Naive thymus-derived CD4-positive, alpha-beta T cell (primary cell): ENCODE results near the gene TPBGL. TPM values are rescaled to one million over a fixed set of nuclear protein-coding genes. Genes with fewer than 3 reads are reported as not detected.
A peak's percentile ranks its signal among the peaks of the same experiment; 100 is the strongest.

Experiments used
- ATAC-seq: fragments of 150-1000 bp; cut with Tn5 transposase; 2 replicates; pipeline ENCODE4 v1.10.0; 2021; ENCODE audit warnings: mild to moderate bottlenecking, moderate library complexity
- CTCF ChIA-PET: fragments of 350-600 bp; sonication (Branson Sonifier 250); formaldehyde crosslinking; loops from one replicate; lab custom pipeline; 2021; ENCODE audit warnings: antibody characterized with exemption; lab: Charles Lee
- POLR2A ChIA-PET: fragments of 350-600 bp; sonication (Branson Sonifier 250); formaldehyde crosslinking; loops from one replicate; lab custom pipeline; 2021; ENCODE audit warnings: antibody characterized with exemption, inconsistent platforms; lab: Charles Lee
- DNase-seq, 9 donors: peaks; one replicate each; pipeline versions ENCODE4 v3.0.0 to v3.0.0-alpha.2; 2020 to 2022; ENCODE audit warnings: mixed read lengths in 1 of 9
- H3K27ac ChIP-seq: one replicate; pipeline ENCODE4 v1.7.0; 2013; ENCODE audit warnings: mild to moderate bottlenecking, low read depth, low read length, moderate library complexity
- H3K27me3 ChIP-seq, 2 donors: one replicate each; pipeline ENCODE4 v1.7.0; 2013; ENCODE audit warnings: low read length in 2 of 2, mild to moderate bottlenecking in 2 of 2, moderate library complexity in 2 of 2; ENCODE audit not compliant: control insufficient read depth in 2 of 2, insufficient read depth in 2 of 2
- H3K36me3 ChIP-seq, 3 experiments: 1 replicate in 2 of 3; 2 replicates in 1 of 3; pipeline ENCODE4 v1.7.0; 2013; ENCODE audit warnings: low read length in 3 of 3, mild to moderate bottlenecking in 3 of 3, moderate library complexity in 1 of 3; ENCODE audit not compliant: insufficient read depth in 3 of 3, control insufficient read depth in 2 of 3
- H3K4me1 ChIP-seq, 2 donors: one replicate each; pipeline ENCODE4 v1.7.0; 2013; ENCODE audit warnings: low read length in 2 of 2, mild to moderate bottlenecking in 2 of 2, moderate library complexity in 1 of 2; ENCODE audit not compliant: control insufficient read depth in 2 of 2, insufficient read depth in 2 of 2
- H3K4me3 ChIP-seq: 2 replicates; pipeline ENCODE4 v1.7.0; 2013; ENCODE audit warnings: mild to moderate bottlenecking, low read length
- H3K9me3 ChIP-seq, 3 experiments: 1 replicate in 2 of 3; 2 replicates in 1 of 3; pipeline ENCODE4 v1.7.0; 2013; ENCODE audit warnings: low read length in 3 of 3; ENCODE audit not compliant: control insufficient read depth in 2 of 3
- H3K27ac Mint-ChIP-seq, 9 donors: one replicate each; pipeline ENCODE4 v1.8.0; 2020 to 2022; ENCODE audit warnings: mixed read lengths in 9 of 9, mild to moderate bottlenecking in 8 of 9, moderate library complexity in 5 of 9, inconsistent platforms in 2 of 9
- H3K27me3 Mint-ChIP-seq, 5 donors: one replicate each; pipeline ENCODE4 v1.8.0; 2021 to 2022; ENCODE audit warnings: mixed read lengths in 5 of 5, mild to moderate bottlenecking in 1 of 5
- H3K36me3 Mint-ChIP-seq, 5 donors: one replicate each; pipeline ENCODE4 v1.8.0; 2020 to 2022; ENCODE audit warnings: mixed read lengths in 5 of 5, mild to moderate bottlenecking in 3 of 5, inconsistent platforms in 1 of 5
- H3K4me1 Mint-ChIP-seq, 7 donors: one replicate each; pipeline ENCODE4 v1.8.0; 2020 to 2022; ENCODE audit warnings: mixed read lengths in 7 of 7, mild to moderate bottlenecking in 3 of 7, inconsistent platforms in 1 of 7
- H3K4me3 Mint-ChIP-seq, 10 donors: one replicate each; pipeline ENCODE4 v1.8.0; 2020 to 2022; ENCODE audit warnings: mild to moderate bottlenecking in 10 of 10, mixed read lengths in 10 of 10, moderate library complexity in 6 of 10, inconsistent platforms in 2 of 10
- H3K9me3 Mint-ChIP-seq, 11 donors: one replicate each; pipeline ENCODE4 v1.8.0; 2020 to 2022; ENCODE audit warnings: mixed read lengths in 11 of 11, mild to moderate bottlenecking in 4 of 11, inconsistent platforms in 1 of 11, moderate library complexity in 1 of 11
- intact Hi-C, 2 donors: fragments of 100-400 bp; cut with micrococcal nuclease; formaldehyde crosslinking; loops; one replicate each; pipeline ENCODE4 v1.15.1; 2023
- polyA plus RNA-seq, 2 donors: library from polyadenylated mRNA; unstranded; fragments of 300-500 nt; fragmentation: Illumina TruSeq; gene quantifications; one replicate each; pipeline ENCODE4 v1.2.3, GENCODE V29; 2021
- total RNA-seq, 6 experiments: library from RNA in 5 of 6; stranded (reverse) in 5 of 6; gene quantifications; 1 replicate in 5 of 6; 2 replicates in 1 of 6; pipeline ENCODE4 v1.2.3 and lab custom pipeline; 2021 to 2026

Gene TPBGL
- under 1 TPM; 0.15 to 0.58 (median 0.27) TPM for total RNA-seq
- under 1 TPM in 1 of 2 donors, not detected in 1; 0.40 TPM for polyA plus RNA-seq
- not detected for total RNA-seq (lab: John Stamatoyannopoulos, UW)

DNA sequence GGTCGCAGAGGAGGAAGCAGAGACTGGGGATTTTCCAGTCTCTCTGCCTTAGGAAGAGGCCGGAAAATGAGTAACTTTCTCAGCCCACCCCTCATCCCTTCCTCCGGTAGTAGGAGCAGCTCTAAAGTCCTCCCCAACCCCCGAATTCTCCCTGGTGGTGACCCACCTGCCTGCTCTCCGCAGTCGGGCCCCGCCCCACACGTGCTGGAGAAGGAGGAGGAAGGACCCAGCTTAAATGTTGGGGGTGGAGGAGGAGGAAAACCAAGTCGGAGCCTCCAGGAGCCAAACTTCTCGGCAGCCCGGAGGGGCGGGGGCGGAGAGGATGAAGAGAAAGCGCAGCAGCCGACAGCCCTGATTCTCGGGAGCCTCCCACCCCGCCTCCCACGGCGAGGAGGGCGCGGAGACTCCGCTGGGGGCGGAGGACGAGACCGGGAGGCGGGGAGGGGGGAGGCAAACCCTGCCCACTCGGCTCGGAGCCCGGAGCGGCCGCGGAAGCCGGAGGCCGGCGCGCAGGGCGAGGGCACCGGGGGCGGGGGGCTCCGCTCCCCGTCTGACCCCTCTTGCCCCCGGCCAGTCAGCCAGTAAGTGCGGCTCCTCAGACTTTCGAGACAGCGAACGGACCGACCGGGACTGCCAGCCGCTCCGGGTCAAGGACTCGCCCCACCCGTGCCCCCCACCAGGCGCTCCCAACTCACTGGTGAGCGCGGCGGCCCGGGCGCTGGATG is at the start of gene TPBGL:
TSS of gene TPBGL (plus strand) at position 464 of the 725 bp plus-strand sequence. CDS start 276 bp downstream, outside the sequence.
- Mint-ChIP-seq H3K27me3 (peaks cover 13 to 65% (median 27%) of the 10 kb centered on the region in 5 donors), H3K4me1 (peaks cover 0 to 14% (median 10%) of the 10 kb centered on the region in 7 donors), H3K36me3 (no peaks in the 10 kb centered on the region), H3K4me3 (peak within 1 kb of the TSS; percentile 69 to 87 (median 76)), H3K27ac (peak within 1 kb of the TSS in 1 of 9 donors; percentile 19), H3K9me3 (no peaks in the 10 kb centered on the region)
- Histone ChIP-seq H3K36me3 (no peaks in the 10 kb centered on the region), H3K4me3 (peak within 1 kb of the TSS; percentile 54), H3K27ac (no peak within 1 kb of the TSS), H3K4me1 (peaks cover 5 to 15% of the 10 kb centered on the region in 2 donors), H3K9me3 (no peaks in the 10 kb centered on the region), H3K27me3 (peaks cover 3 to 5% of the 10 kb centered on the region in 2 donors)
- CTCF ChIA-PET: interaction anchor here (0.6 to 8.0 kb wide), 10 partner anchors 9 to 311 kb away, joined by 3 to 135 read pairs (median 6); no protein-coding TSS in a partner anchor
- POLR2A ChIA-PET: interaction anchor here (1.3 to 2.6 kb wide), 4 partner anchors 22 to 99 kb away, joined by 3 to 14 read pairs (median 8); no protein-coding TSS in a partner anchor
- peak in 1 of 9 donors; percentile 57 for DNase-seq
- ATAC-seq: no peak
- intact Hi-C loops: loop anchor here (1.0 to 10.0 kb wide), 11 partner anchors 26 to 846 kb away; partner anchors contain the start of genes SPCS2 (in 2 of the 2), XRRA1 (in 2 of the 2), PGM2L1 (in 1 of the 2) and POLD3 (in 1 of the 2)

DNA sequence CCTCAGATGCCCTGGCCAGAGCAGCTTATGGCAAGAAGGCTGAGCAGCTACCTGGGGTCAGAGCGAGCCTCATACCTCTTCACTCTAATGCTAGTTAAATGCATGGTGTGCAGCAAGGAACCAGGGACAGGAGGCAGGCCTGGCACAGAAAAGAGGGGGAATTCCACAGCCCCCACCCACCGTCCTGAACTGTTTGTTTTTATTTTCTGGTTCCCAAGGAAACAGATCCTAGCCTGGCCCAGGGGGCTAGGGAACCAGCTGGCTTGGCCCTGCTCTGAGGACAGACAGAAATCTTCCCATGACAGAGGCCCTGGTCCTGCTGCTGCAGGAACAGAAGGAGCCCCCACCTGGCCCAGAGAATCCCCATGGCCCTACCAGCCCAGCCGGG is 49.2 kb upstream of the TPBGL start:
- ChIA-PET CTCF (interaction anchor here (0.8 kb wide), 1 partner anchor 41 kb away, joined by 3 read pairs; no protein-coding TSS in a partner anchor), POLR2A (no interaction called here)
- H3K4me1 Mint-ChIP-seq: peaks cover 0 to 2% (median 0%) of the 10 kb centered on the region in 7 donors
- Histone ChIP-seq H3K27ac (no peak overlapping the region), H3K4me3 (no peak overlapping the region), H3K36me3 (no peaks in the 10 kb centered on the region), H3K9me3 (no peaks in the 10 kb centered on the region), H3K4me1 (no peaks in the 10 kb centered on the region), H3K27me3 (no peaks in the 10 kb centered on the region)
- no peaks in the 10 kb centered on the region for H3K36me3 Mint-ChIP-seq
- intact Hi-C loops: no loop called here
- no peak for DNase-seq
- H3K4me3 Mint-ChIP-seq: no peak overlapping the region
- ATAC-seq: no peak
- peaks cover 0 to 11% (median 0%) of the 10 kb centered on the region in 5 donors for H3K27me3 Mint-ChIP-seq
- no peak overlapping the region for H3K27ac Mint-ChIP-seq
- H3K9me3 Mint-ChIP-seq: peaks cover 0 to 1% (median 0%) of the 10 kb centered on the region in 11 donors

GRCh38 chr11:75193271-75193670 is 47.3 kb upstream of the TPBGL start:
- Mint-ChIP-seq H3K9me3 (peaks cover 0 to 1% (median 0%) of the 10 kb centered on the region in 11 donors), H3K4me3 (no peak overlapping the region), H3K27me3 (peaks cover 0 to 10% (median 0%) of the 10 kb centered on the region in 5 donors), H3K36me3 (no peaks in the 10 kb centered on the region), H3K4me1 (peaks cover 0 to 2% (median 0%) of the 10 kb centered on the region in 7 donors), H3K27ac (no peak overlapping the region)
- Histone ChIP-seq H3K9me3 (no peaks in the 10 kb centered on the region), H3K4me3 (no peak overlapping the region), H3K4me1 (no peaks in the 10 kb centered on the region), H3K27ac (no peak overlapping the region), H3K27me3 (no peaks in the 10 kb centered on the region), H3K36me3 (no peaks in the 10 kb centered on the region)
- POLR2A ChIA-PET: no interaction called here
- CTCF ChIA-PET: no interaction called here
- ATAC-seq: no peak
- no peak for DNase-seq
- intact Hi-C loops: no loop called here

- Mint-ChIP-seq H3K36me3 (no peaks in the 10 kb centered on the region), H3K9me3 (peaks cover 0 to 1% (median 0%) of the 10 kb centered on the region in 11 donors), H3K27me3 (peaks cover 0 to 10% (median 0%) of the 10 kb centered on the region in 5 donors), H3K4me1 (peaks cover 0 to 1% (median 0%) of the 10 kb centered on the region in 7 donors), H3K4me3 (no peak overlapping the region), H3K27ac (no peak overlapping the region)
- DNase-seq (no peak), ATAC-seq (no peak)
- no peak overlapping the region for H3K27ac ChIP-seq
- no peaks in the 10 kb centered on the region for H3K27me3 ChIP-seq
- no peaks in the 10 kb centered on the region for H3K4me1 ChIP-seq
- no peaks in the 10 kb centered on the region for H3K36me3 ChIP-seq
- intact Hi-C loops: no loop called here
- no peak overlapping the region for H3K4me3 ChIP-seq
- H3K9me3 ChIP-seq: no peaks in the 10 kb centered on the region
- ChIA-PET POLR2A (no interaction called here), CTCF (interaction anchor here (3.5 kb wide), 1 partner anchor 10 kb away, joined by 12 read pairs; no protein-coding TSS in a partner anchor)
These were observed 46.9 kb upstream of the TPBGL start for GRCh38 chr11:75193711-75194110.

DNA sequence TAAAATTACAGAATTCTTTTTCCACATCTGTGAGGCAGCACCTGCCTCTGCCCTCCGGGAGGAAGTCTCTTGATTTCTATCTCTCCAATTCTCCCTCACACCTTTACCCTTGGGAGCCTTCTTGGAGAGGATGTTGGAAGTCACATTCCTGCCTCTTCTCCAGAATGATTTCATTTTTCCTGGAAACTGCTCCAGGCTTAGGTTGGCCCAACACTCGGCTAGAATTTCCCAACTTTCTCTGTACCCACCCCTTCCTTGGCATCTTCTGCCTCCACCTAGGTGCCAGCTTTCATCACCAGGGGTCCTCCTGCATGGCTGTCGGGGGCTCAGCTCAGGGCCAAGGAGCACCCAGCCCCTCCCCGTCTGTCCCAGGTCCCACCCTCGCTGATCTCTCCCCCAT is 46.4 kb upstream of the TPBGL start:
- H3K27ac Mint-ChIP-seq: no peak overlapping the region
- H3K9me3 ChIP-seq: no peaks in the 10 kb centered on the region
- no peak overlapping the region for H3K27ac ChIP-seq
- ChIA-PET CTCF (interaction anchor here (3.5 kb wide), 1 partner anchor 10 kb away, joined by 12 read pairs; no protein-coding TSS in a partner anchor), POLR2A (no interaction called here)
- DNase-seq: no peak
- ATAC-seq: no peak
- no peaks in the 10 kb centered on the region for H3K36me3 Mint-ChIP-seq
- no peaks in the 10 kb centered on the region for H3K27me3 ChIP-seq
- H3K4me1 ChIP-seq: no peaks in the 10 kb centered on the region
- H3K4me3 ChIP-seq: no peak overlapping the region
- no peaks in the 10 kb centered on the region for H3K4me1 Mint-ChIP-seq
- intact Hi-C loops: no loop called here
- H3K9me3 Mint-ChIP-seq: peaks cover 0 to 1% (median 0%) of the 10 kb centered on the region in 11 donors
- H3K27me3 Mint-ChIP-seq: peaks cover 0 to 10% (median 0%) of the 10 kb centered on the region in 5 donors
- no peaks in the 10 kb centered on the region for H3K36me3 ChIP-seq
- H3K4me3 Mint-ChIP-seq: no peak overlapping the region

- no peaks in the 10 kb centered on the region for H3K4me1 Mint-ChIP-seq
- peaks cover 0 to 1% (median 0%) of the 10 kb centered on the region in 11 donors for H3K9me3 Mint-ChIP-seq
- intact Hi-C loops: no loop called here
- Histone ChIP-seq H3K4me1 (no peaks in the 10 kb centered on the region), H3K4me3 (no peak overlapping the region), H3K27me3 (no peaks in the 10 kb centered on the region), H3K36me3 (no peaks in the 10 kb centered on the region), H3K27ac (no peak overlapping the region), H3K9me3 (no peaks in the 10 kb centered on the region)
- H3K4me3 Mint-ChIP-seq: no peak overlapping the region
- peaks cover 0 to 12% (median 0%) of the 10 kb centered on the region in 5 donors for H3K27me3 Mint-ChIP-seq
- peak; percentile 12 for ATAC-seq
- no peaks in the 10 kb centered on the region for H3K36me3 Mint-ChIP-seq
- no peak overlapping the region for H3K27ac Mint-ChIP-seq
- CTCF ChIA-PET: interaction anchor here (0.8 to 3.5 kb wide), 2 partner anchors 9 to 55 kb away, joined by 4 to 12 read pairs; no protein-coding TSS in a partner anchor
- POLR2A ChIA-PET: no interaction called here
- no peak for DNase-seq
These were observed 45.2 kb upstream of the TPBGL start for GRCh38 chr11:75195167-75195962.
